Erythroblast (primary cell): ENCODE measurements around the gene MAP9.

ENCODE experiments used
- GATA1 ChIP-seq: IDR thresholded peaks from 2 replicates; pipeline ENCODE4 v1.6.1; 2011; ENCODE audit warnings: low read depth, mild to moderate bottlenecking, control low read depth, low read length, moderate library complexity
- POLR2A ChIP-seq: IDR thresholded peaks from 2 replicates; pipeline ENCODE4 v1.6.1; 2011; ENCODE audit warnings: mild to moderate bottlenecking, low read length

DNA sequence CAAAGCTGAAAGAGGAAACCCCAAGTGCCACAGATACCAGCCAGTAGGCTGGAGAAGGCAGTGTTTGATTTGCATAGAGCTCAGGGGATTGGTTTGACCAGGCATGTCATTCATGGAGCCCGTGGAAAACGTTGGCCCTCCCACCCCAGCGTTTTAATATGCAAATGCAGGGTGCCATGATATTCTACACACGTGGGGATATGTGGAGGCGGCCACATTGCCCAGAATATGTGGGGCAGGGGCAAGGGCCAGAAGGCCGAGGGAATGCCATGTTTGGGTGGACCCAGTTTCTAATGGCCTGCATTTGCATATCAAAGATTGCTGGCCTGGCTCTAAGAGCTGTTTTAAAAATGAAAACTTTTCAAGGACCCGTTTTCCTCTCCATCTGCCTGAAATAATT is 71.1 kb downstream of the MAP9 start:
- TF ChIP-seq POLR2A (no peak), GATA1 (no peak)
